ENCODE data around the gene DNAJB8. TPM values are rescaled to one million over a fixed set of nuclear protein-coding genes. Genes with fewer than 3 reads are reported as not detected.

DNAJB8 gene
- not detected in 2 replicates for total RNA-seq

DNA sequence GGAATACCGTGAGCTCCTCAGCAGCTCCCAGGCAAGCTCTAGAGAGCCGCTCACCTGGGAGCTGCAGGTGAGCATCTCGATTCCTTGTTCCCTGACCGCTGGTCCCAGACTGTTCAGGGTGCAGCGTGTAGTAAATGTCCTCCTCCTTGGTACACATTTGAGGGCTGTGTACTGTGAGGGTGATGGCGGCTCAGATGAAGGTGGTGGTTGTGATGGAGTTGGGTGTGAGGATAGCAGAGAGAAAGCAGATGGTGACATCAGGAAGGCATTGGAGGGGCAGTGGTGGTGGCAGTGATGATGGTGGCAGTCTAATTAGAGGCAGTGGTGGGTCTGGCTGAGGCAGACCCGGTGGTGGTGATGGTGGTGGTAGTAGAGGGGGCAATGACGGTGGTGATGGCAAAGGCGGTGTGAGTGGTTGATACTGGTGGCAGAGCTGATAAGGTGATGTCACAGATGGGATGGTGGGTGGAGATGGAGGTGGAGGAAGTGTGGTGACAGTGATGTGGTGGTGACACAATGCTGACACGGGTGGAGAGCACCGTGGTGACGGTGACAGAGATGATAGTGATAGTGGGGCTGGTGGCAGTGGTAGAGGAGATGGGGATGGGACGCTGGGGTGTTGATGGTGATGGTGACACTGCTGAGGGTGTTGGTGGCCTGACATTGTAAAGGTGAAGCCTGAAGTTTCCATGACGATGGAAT, at the start of gene DNAJB8:
DNAJB8 (minus strand) TSS at position 51 of the 702 bp plus-strand sequence. CDS start 3,645 bp downstream, outside the sequence.

GRCh38 chr3:128492671-128493569, 26.2 kb upstream of the DNAJB8 start, which contains the start of gene GATA2:
GATA2 (minus strand) TSS chr3:128493201; CDS start chr3:128487031, 6,170 bp downstream.

Other genes starting within 250 kb of the DNAJB8 start
- gene GATA2, start 26.3 kb upstream of the DNAJB8 start, total RNA-seq = 7.3 and 8.1 TPM in 2 replicates
- gene RPN1, start 183.9 kb upstream of the DNAJB8 start, total RNA-seq = 409 and 470 TPM in 2 replicates